PFSK-1 (cell line): Measurements from ENCODE around the gene VSIG10.

Experiments
- FOXP2 ChIP-seq: optimal IDR thresholded peaks from 2 replicates; pipeline ENCODE3; 2011; ENCODE audit warnings: borderline replicate concordance, control low read depth, inconsistent platforms; ENCODE audit not compliant: insufficient read depth; ENCODE audit errors: extremely low read length, extremely low read depth
- POLR2AphosphoS5 ChIP-seq: IDR thresholded peaks from 2 replicates; pipeline ENCODE4 v1.6.1; 2012; ENCODE audit warnings: low read depth, mild to moderate bottlenecking, control low read depth, low read length, moderate library complexity
- SIN3A ChIP-seq: IDR thresholded peaks from 2 replicates; pipeline ENCODE4 v1.6.1; 2012; ENCODE audit warnings: mild to moderate bottlenecking, low read length, moderate library complexity, borderline replicate concordance; ENCODE audit not compliant: insufficient read depth
- TAF1 ChIP-seq: IDR thresholded peaks from 2 replicates; pipeline ENCODE4 v1.6.1; 2012; ENCODE audit warnings: low read length, control low read depth, borderline replicate concordance; ENCODE audit not compliant: insufficient read depth
- TF ChIP-seq, protein P1 (sequence below), 2 experiments: IDR thresholded peaks; 2 replicates each; pipeline versions ENCODE4 v1.6.1 to v1.8.0; 2011 to 2012; ENCODE audit warnings: low read depth in 2 of 2, low read length in 2 of 2, control low read depth in 1 of 2, inconsistent platforms in 1 of 2, mild to moderate bottlenecking in 1 of 2, moderate library complexity in 1 of 2; ENCODE audit not compliant: insufficient read depth in 1 of 2

Gene VSIG10

DNA sequence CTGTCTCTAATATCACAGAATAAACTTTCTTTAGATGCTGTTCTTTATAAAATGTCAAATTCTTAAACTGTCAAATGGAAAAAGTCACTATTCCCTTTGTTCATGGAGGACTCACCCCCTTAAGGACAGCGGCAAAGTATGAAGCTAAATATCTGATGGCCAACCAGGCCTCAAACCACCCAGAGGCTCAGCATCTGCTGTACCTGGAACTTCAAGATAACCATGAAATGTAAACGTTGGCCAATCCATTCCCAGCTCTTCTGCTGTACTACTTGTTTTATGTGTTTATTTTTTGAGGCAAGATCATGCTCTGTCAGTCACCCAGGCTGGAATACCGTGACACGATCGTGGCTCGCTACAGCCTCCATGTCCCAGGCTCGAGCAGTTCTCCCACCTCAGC is 71.6 kb downstream of the VSIG10 start:
- no peak for TF ChIP-seq TAF1
- no peak for TF ChIP-seq SIN3A
- TF ChIP-seq FOXP2 = no peak
- TF ChIP-seq, protein P1, sequence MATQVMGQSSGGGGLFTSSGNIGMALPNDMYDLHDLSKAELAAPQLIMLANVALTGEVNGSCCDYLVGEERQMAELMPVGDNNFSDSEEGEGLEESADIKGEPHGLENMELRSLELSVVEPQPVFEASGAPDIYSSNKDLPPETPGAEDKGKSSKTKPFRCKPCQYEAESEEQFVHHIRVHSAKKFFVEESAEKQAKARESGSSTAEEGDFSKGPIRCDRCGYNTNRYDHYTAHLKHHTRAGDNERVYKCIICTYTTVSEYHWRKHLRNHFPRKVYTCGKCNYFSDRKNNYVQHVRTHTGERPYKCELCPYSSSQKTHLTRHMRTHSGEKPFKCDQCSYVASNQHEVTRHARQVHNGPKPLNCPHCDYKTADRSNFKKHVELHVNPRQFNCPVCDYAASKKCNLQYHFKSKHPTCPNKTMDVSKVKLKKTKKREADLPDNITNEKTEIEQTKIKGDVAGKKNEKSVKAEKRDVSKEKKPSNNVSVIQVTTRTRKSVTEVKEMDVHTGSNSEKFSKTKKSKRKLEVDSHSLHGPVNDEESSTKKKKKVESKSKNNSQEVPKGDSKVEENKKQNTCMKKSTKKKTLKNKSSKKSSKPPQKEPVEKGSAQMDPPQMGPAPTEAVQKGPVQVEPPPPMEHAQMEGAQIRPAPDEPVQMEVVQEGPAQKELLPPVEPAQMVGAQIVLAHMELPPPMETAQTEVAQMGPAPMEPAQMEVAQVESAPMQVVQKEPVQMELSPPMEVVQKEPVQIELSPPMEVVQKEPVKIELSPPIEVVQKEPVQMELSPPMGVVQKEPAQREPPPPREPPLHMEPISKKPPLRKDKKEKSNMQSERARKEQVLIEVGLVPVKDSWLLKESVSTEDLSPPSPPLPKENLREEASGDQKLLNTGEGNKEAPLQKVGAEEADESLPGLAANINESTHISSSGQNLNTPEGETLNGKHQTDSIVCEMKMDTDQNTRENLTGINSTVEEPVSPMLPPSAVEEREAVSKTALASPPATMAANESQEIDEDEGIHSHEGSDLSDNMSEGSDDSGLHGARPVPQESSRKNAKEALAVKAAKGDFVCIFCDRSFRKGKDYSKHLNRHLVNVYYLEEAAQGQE (IDR thresholded peaks at IDR 0.05; ENCODE audit: insufficient read depth in 1 of 2, low read depth in 2 of 2, low read length in 2 of 2) = no peak
- TF ChIP-seq POLR2AphosphoS5 = no peak

DNA sequence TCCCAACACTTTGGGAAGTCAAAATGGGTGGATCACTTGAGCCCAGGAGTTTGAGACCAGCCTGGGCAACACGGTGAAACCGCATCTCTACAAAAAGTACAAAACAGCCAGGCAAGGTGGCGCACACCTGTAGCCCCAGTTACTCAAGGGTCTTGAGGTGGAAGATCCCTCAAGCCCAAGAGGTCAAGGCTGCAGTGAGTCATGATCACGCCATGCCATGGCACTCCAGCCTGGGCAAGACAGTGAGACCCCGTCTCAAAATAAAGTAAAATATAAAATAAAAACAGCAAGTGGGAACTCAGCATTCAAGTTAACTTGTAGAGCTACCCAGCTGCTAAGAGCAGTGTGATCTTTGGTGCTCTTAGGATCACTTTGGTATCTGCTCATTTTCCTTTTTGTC is 74.6 kb downstream of the VSIG10 start:
- TF ChIP-seq, protein P1 (IDR thresholded peaks at IDR 0.05; ENCODE audit: insufficient read depth in 1 of 2, low read depth in 2 of 2, low read length in 2 of 2) = no peak
- TF ChIP-seq TAF1 (no peak), SIN3A (no peak), POLR2AphosphoS5 (no peak), FOXP2 (no peak)

DNA sequence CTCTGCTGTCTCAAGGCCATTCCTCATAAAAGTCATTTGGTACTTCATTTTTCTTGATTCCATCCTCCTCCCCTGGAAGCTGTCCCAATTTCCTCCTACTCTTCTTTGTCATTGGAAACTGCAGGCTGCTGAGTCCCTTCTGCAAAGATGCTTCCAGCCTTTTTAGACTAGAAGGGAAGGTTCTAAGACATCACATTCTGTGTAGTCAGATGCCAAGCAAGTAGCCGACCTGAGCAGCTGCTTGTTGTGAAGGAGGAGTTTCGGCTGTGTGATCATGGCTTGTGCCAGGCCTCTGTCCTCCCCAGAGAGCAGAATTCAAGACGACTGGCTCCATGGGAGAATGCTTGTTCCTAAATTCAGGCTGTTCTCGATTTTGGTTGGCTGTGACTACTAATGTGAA is 78.6 kb downstream of the VSIG10 start:
- no peak for TF ChIP-seq TAF1
- TF ChIP-seq FOXP2 = no peak
- TF ChIP-seq POLR2AphosphoS5 = no peak
- no peak for TF ChIP-seq SIN3A
- TF ChIP-seq, protein P1 (IDR thresholded peaks at IDR 0.05; ENCODE audit: insufficient read depth in 1 of 2, low read depth in 2 of 2, low read length in 2 of 2) = no peak

DNA sequence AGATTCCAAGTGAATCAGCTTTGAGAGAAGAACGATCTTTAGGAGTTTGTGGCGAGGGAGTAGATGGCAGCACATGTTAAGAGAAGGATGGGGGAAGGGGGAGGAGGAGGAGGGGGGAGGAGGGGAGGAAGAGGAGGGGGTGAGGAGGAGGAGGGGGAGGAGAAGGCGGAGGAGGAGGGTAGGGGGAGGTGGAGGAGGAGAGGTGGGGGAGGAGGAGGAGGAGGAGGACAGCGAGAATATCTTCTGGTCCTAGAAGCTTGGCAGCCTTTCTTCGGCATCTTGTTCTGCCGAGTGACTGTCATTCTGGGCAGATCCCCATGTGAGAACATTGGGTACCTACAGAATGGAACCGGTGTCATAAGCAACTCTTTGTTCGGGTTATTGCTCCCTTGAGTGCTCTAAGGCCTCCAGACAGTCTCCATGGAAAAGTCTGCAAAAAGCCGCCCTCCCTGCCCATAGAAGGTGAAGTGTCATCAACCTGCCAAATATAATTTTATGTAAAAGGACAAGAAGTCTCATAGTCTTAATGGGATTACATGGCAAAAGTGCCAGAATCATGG is 80.4 kb downstream of the VSIG10 start:
- TF ChIP-seq SIN3A = no peak
- TF ChIP-seq FOXP2 = no peak
- TF ChIP-seq TAF1 = no peak
- TF ChIP-seq POLR2AphosphoS5 = no peak
- TF ChIP-seq, protein P1 (IDR thresholded peaks at IDR 0.05; ENCODE audit: insufficient read depth in 1 of 2, low read depth in 2 of 2, low read length in 2 of 2) = no peak

DNA sequence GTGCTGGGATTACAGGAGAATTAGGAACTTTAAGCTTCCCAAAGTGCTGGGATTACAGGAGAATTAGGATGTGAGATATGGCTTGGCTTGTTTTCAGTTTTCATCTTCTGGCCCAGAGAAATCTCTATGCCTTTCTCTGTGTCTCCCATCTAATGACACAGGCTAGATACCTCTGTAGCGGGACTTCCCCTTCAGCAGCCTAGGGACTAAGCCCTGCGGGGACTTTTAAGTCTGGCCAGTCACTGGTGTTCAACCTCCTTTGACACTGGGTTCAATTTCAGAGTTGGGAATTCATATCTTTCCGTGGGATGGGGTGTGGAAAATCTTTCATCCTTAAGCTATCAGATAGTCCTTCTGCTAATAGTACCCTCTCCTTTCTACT is 81.1 kb downstream of the VSIG10 start:
- TF ChIP-seq FOXP2 = no peak
- no peak for TF ChIP-seq SIN3A
- no peak for TF ChIP-seq POLR2AphosphoS5
- TF ChIP-seq, protein P1 (IDR thresholded peaks at IDR 0.05; ENCODE audit: insufficient read depth in 1 of 2, low read depth in 2 of 2, low read length in 2 of 2) = no peak
- no peak for TF ChIP-seq TAF1
